WERI-Rb-1 (cell line): ENCODE results near the gene KIRREL3.

Source experiments
- DNase-seq: peaks from one replicate; pipeline ENCODE4 v3.0.0-alpha.2; 2020
- H3K27ac ChIP-seq: fragments of 250-450 bp; sonication (Bioruptor Pico); 2 replicates; pipeline ENCODE4 v1.5.1; 2020; ENCODE audit warnings: mild to moderate bottlenecking, moderate library complexity
- H3K27me3 ChIP-seq: fragments of 250-450 bp; sonication (Bioruptor Pico); 2 replicates; pipeline ENCODE4 v1.5.1; 2021; ENCODE audit warnings: mild to moderate bottlenecking, low read depth, moderate library complexity; ENCODE audit not compliant: insufficient read depth, severe bottlenecking
- H3K36me3 ChIP-seq: fragments of 250-450 bp; sonication (Bioruptor Pico); 2 replicates; pipeline ENCODE4 v1.5.1; 2020; ENCODE audit warnings: mild to moderate bottlenecking, moderate library complexity
- H3K4me3 ChIP-seq: 2 replicates; pipeline ENCODE4 v1.5.1; 2011; ENCODE audit warnings: low read depth, mild to moderate bottlenecking, control low read depth, low read length
- H3K9me3 ChIP-seq: fragments of 250-450 bp; sonication (Bioruptor Pico); 2 replicates; pipeline ENCODE4 v1.5.1; 2021; ENCODE audit warnings: mild to moderate bottlenecking, moderate library complexity; ENCODE audit not compliant: severe bottlenecking
- TF ChIP-seq, protein P1 (sequence below): IDR thresholded peaks from 2 replicates; pipeline ENCODE4 v1.5.1; 2011; ENCODE audit warnings: low read depth, mild to moderate bottlenecking, control low read depth, inconsistent platforms, low read length

KIRREL3 gene

DNA sequence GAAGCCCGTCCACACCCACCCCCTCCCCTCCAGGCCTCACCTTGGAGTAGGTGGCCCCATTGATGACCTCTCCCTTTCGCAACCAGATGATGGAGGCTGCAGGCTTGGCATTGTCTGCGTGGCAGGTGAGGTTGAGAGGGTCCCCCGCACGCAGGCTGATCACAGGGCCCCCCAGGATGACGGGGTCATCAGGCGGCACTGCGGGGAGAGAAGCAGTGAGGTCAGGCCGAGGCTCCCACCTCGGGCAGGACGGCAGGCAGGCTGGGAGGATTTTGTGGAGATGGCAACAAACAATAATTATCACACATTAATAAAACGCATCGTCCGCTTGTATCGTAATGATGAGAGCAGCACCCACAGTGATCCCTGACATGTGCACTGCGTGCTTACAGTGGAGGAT is 527.3 kb downstream of the KIRREL3 start:
- Histone ChIP-seq H3K27me3 (no peaks in the 10 kb centered on the region), H3K9me3 (no peaks in the 10 kb centered on the region), H3K36me3 (no peaks in the 10 kb centered on the region), H3K4me3 (no peak overlapping the region), H3K27ac (no peak overlapping the region)
- TF ChIP-seq, protein P1, sequence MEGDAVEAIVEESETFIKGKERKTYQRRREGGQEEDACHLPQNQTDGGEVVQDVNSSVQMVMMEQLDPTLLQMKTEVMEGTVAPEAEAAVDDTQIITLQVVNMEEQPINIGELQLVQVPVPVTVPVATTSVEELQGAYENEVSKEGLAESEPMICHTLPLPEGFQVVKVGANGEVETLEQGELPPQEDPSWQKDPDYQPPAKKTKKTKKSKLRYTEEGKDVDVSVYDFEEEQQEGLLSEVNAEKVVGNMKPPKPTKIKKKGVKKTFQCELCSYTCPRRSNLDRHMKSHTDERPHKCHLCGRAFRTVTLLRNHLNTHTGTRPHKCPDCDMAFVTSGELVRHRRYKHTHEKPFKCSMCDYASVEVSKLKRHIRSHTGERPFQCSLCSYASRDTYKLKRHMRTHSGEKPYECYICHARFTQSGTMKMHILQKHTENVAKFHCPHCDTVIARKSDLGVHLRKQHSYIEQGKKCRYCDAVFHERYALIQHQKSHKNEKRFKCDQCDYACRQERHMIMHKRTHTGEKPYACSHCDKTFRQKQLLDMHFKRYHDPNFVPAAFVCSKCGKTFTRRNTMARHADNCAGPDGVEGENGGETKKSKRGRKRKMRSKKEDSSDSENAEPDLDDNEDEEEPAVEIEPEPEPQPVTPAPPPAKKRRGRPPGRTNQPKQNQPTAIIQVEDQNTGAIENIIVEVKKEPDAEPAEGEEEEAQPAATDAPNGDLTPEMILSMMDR = no peak
- DNase-seq = no peak

DNA sequence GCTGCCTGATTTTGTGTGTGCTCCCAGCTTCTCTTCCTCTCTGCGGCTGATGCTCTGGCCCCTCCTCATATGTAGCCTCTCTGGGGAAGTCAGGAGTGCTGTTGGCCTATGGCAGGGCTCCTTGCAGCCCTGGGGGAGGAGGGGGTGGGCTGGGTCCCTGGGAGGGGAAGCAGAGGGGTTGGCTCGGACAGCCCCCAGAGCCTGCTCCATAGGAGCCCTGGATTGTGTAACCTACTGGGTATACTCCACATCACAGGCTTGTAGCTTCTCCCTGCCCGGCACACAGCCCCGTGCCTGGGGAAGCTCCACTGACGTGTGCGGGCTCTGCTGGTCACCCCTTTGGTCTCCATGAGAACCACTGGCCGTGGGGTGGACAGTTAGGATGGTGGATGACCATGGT is 531.3 kb downstream of the KIRREL3 start:
- TF ChIP-seq, protein P1 = no peak

DNA sequence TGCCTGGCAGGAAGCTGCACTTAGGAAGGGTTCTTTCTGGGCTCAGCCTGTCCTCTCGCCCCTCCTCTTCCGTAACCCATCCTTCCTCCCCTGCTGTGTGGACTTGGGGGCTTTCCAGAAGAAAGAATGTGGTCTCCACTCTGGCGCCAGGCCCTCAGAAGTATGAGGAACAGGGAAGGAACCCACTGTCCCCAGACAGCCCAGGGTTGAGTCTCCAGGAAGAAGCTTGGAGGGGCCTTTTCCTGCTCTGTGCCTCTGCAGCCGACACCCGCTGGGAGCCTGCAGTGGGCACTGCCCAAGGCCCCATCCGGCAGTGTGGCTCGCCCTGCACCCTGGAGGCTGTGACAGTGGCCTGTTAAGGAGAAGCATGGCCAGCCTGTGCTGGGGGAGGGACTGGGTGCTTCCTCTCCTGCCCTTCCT is 532.5 kb downstream of the KIRREL3 start:
- Histone ChIP-seq H3K27me3 (no peaks in the 10 kb centered on the region), H3K27ac (no peak overlapping the region), H3K4me3 (no peak overlapping the region), H3K36me3 (no peaks in the 10 kb centered on the region), H3K9me3 (no peaks in the 10 kb centered on the region)
- TF ChIP-seq, protein P1 = no peak
- DNase-seq = no peak

More for the DNA sequence above, 531.3 kb downstream of the KIRREL3 start:
- H3K36me3 ChIP-seq = no peaks in the 10 kb centered on the region
- no peak overlapping the region for H3K27ac ChIP-seq
- no peak for DNase-seq
- no peaks in the 10 kb centered on the region for H3K27me3 ChIP-seq
- no peak overlapping the region for H3K4me3 ChIP-seq
- no peaks in the 10 kb centered on the region for H3K9me3 ChIP-seq

DNA sequence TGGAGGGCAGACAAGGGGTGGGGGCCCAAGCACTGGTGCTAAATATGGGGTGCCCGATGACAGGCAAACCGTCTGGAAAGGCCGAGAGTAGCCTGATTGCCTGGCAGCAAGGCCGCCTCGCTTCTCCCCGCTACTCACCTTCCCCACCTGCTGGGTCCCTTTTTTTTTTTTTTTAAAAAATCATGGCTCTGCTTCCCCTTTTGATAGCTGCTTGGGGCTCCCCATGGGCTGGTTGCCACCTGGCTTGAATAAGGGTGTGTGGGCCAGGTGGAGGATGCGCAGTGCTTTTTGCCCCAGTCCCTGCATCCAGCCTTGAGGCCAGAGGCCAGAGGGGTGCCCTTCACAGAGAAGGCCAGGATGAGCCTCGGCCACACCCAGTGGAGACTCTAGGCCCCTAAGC is 533.1 kb downstream of the KIRREL3 start:
- Histone ChIP-seq H3K36me3 (no peaks in the 10 kb centered on the region), H3K9me3 (no peaks in the 10 kb centered on the region), H3K27ac (no peak overlapping the region), H3K4me3 (no peak overlapping the region), H3K27me3 (no peaks in the 10 kb centered on the region)
- DNase-seq = no peak
- TF ChIP-seq, protein P1 = no peak

DNA sequence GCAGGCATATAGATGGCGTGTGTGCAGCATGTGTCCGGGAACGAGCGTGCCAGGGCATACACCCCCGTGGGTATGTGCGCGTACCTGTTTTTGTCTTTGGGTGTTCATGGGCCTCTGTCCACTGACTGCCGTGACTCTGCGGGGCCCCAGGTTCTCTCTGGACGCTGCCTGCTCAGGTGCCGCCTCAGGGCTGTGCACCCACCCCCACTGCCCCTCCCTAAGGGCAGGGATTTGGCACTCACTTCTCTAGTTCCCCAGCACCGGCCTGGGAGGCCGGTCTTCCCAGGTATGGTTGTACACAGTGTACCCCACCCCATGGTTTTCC is 533.6 kb downstream of the KIRREL3 start:
- no peak overlapping the region for H3K4me3 ChIP-seq
- no peaks in the 10 kb centered on the region for H3K9me3 ChIP-seq
- H3K36me3 ChIP-seq = no peaks in the 10 kb centered on the region
- H3K27ac ChIP-seq = no peak overlapping the region
- TF ChIP-seq, protein P1 = no peak
- no peak for DNase-seq
- H3K27me3 ChIP-seq = no peaks in the 10 kb centered on the region

DNA sequence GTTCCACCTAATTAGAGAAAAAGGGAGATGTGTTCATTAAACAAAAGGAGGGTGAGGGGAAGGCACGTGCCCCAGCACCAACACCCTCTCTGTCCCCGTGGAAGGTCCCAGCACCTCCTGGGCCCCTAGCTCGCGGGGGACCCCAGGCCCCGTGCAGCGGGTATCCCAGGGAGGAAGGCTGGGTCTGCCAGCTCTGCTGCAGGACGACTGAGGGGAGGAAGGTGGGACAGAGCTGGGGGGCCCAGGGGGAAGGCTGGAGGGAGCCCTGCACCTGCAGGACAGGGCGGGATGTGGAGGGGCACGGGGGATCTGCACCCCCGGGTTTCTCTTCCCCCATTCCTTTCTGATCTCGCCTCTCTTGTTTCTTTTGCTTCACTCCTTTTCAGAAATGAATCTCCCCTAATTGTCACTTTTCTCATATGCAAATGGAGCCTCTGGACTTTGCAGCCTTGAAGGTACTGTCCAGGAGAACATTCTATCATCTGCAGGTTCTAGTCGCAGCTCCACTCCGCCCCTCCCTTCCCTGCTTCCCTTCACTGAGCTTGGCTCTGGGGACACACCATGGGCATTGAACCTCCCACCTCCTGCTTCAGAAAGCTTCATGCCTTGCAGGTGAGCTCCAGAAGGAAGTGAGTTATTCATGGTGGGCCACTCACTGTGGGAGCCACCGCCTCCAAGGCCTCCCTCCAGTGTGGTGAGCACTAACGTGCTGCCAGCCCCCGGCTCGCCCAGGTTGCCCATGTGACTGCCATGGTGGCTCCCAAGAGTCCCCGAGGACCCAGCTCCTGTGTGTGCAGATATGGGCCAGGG is 534.1 kb downstream of the KIRREL3 start:
- Histone ChIP-seq H3K9me3 (no peaks in the 10 kb centered on the region), H3K4me3 (no peak overlapping the region), H3K36me3 (no peaks in the 10 kb centered on the region), H3K27me3 (no peaks in the 10 kb centered on the region), H3K27ac (no peak overlapping the region)
- TF ChIP-seq, protein P1 = no peak
- no peak for DNase-seq
